GM23338 (cell line): Measurements from ENCODE around the gene SYNE1. TPM values are rescaled to one million over a fixed set of nuclear protein-coding genes. Genes with fewer than 3 reads are reported as not detected.
"Not testable (repeated sequence)": the region's sequence is repeated elsewhere in the genome, so short reads cannot be mapped to it uniquely, and the experiment has no call there.

ENCODE experiments used
- ATAC-seq: fragments of 200-7000 bp; cut with Tn5 transposase; 3 replicates; pipeline ENCODE4 v1.9.1; 2020
- DNase-seq: peaks from one replicate; pipeline ENCODE4 v3.0.0-alpha.2; 2015; ENCODE audit warnings: low spot score
- H2AFZ ChIP-seq: fragments of 200-600 bp; sonication (generic); 2 replicates; pipeline ENCODE4 v1.8.0; 2016; ENCODE audit warnings: antibody characterized with exemption, mild to moderate bottlenecking, moderate library complexity
- H3F3A ChIP-seq: fragments of 200-600 bp; sonication (generic); replicated peaks from 2 replicates; pipeline ENCODE4 v1.8.0; 2017; ENCODE audit warnings: antibody characterized with exemption, mixed run types, low read depth
- H3K27ac ChIP-seq: fragments of 200-600 bp; sonication (generic); 2 replicates; pipeline ENCODE4 v1.6.1; 2016; ENCODE audit warnings: low read depth
- H3K27me3 ChIP-seq: fragments of 200-600 bp; sonication (generic); 2 replicates; pipeline ENCODE4 v1.8.0; 2016; ENCODE audit warnings: mild to moderate bottlenecking, mixed run types, moderate library complexity; ENCODE audit not compliant: insufficient read depth
- H3K36me3 ChIP-seq: fragments of 200-600 bp; sonication (generic); 2 replicates; pipeline ENCODE4 v1.8.0; 2016; ENCODE audit warnings: mild to moderate bottlenecking; ENCODE audit not compliant: insufficient read depth
- H3K4me1 ChIP-seq: fragments of 200-600 bp; sonication (generic); 2 replicates; pipeline ENCODE4 v1.8.0; 2016; ENCODE audit warnings: mild to moderate bottlenecking, moderate library complexity; ENCODE audit not compliant: insufficient read depth
- H3K4me2 ChIP-seq: fragments of 200-600 bp; sonication (generic); 2 replicates; pipeline ENCODE4 v1.7.1; 2017; ENCODE audit warnings: mixed run types
- H3K4me3 ChIP-seq: fragments of 200-600 bp; sonication (generic); 2 replicates; pipeline ENCODE4 v1.6.1; 2016; ENCODE audit warnings: mixed run types
- H3K79me2 ChIP-seq: fragments of 200-600 bp; sonication (generic); replicated peaks from 2 replicates; pipeline ENCODE4 v1.8.0; 2017; ENCODE audit warnings: mild to moderate bottlenecking; ENCODE audit not compliant: insufficient read depth
- H3K9me2 ChIP-seq: fragments of 200-600 bp; sonication (generic); 2 replicates; pipeline ENCODE4 v1.8.0; 2017; ENCODE audit not compliant: insufficient read depth
- H4K20me1 ChIP-seq: fragments of 200-600 bp; sonication (generic); replicated peaks from 2 replicates; pipeline ENCODE4 v1.8.0; 2017; ENCODE audit warnings: mild to moderate bottlenecking; ENCODE audit not compliant: insufficient read depth
- H3K27ac Mint-ChIP-seq: 2 replicates; pipeline ENCODE4 v1.8.0; 2020; ENCODE audit warnings: inconsistent platforms, mild to moderate bottlenecking, moderate library complexity, mixed read lengths
- H3K27me3 Mint-ChIP-seq: 3 replicates; pipeline ENCODE4 v1.8.0; 2022; ENCODE audit warnings: low read depth, mild to moderate bottlenecking, moderate library complexity, mixed read lengths, inconsistent platforms; ENCODE audit not compliant: insufficient read depth, poor library complexity
- H3K36me3 Mint-ChIP-seq: 3 replicates; pipeline ENCODE4 v1.8.0; 2021; ENCODE audit warnings: low read depth, mild to moderate bottlenecking, inconsistent platforms, moderate library complexity, mixed read lengths
- H3K4me1 Mint-ChIP-seq: 3 replicates; pipeline ENCODE4 v1.8.0; 2020; ENCODE audit warnings: mild to moderate bottlenecking, inconsistent platforms, mixed read lengths
- H3K4me3 Mint-ChIP-seq: 3 replicates; pipeline ENCODE4 v1.8.0; 2021; ENCODE audit warnings: moderate library complexity, mild to moderate bottlenecking, inconsistent platforms, mixed read lengths
- H3K9me3 Mint-ChIP-seq: 3 replicates; pipeline ENCODE4 v1.8.0; 2020; ENCODE audit warnings: moderate library complexity, mild to moderate bottlenecking, inconsistent platforms, mixed read lengths
- CREB1 ChIP-seq: fragments of 250-450 bp; sonication (Bioruptor Pico); IDR thresholded peaks from 2 replicates; pipeline ENCODE4 v1.5.0; 2020; ENCODE audit warnings: low read depth, mild to moderate bottlenecking, moderate library complexity
- EZH2 ChIP-seq: fragments of 200-600 bp; sonication (generic); IDR thresholded peaks from one replicate; pipeline ENCODE4 v1.8.0; 2017; ENCODE audit warnings: antibody characterized with exemption, mild to moderate bottlenecking, low read depth; ENCODE audit not compliant: unreplicated experiment
- EZH2phosphoT487 ChIP-seq: fragments of 200-600 bp; sonication (generic); IDR thresholded peaks from one replicate; pipeline ENCODE4 v1.8.1; 2018; ENCODE audit warnings: antibody characterized with exemption; ENCODE audit not compliant: unreplicated experiment
- NANOG ChIP-seq: IDR thresholded peaks from 2 replicates; pipeline ENCODE4 v1.6.1; 2016; ENCODE audit warnings: antibody characterized with exemption, borderline replicate concordance
- POLR2AphosphoS5 ChIP-seq: IDR thresholded peaks from 2 replicates; pipeline ENCODE4 v1.6.1; 2016; ENCODE audit warnings: antibody characterized with exemption, low read depth
- STAT1 ChIP-seq: IDR thresholded peaks from one replicate; pipeline ENCODE4 v1.6.1; 2016; ENCODE audit warnings: antibody characterized with exemption; ENCODE audit not compliant: unreplicated experiment
- ZNF331 ChIP-seq: fragments of 250-450 bp; sonication (Bioruptor Pico); IDR thresholded peaks from 2 replicates; pipeline ENCODE4 v1.5.0; 2020; ENCODE audit warnings: low read depth, mild to moderate bottlenecking, moderate library complexity
- polyA plus RNA-seq: library from polyadenylated mRNA; unstranded; fragments of >200 nt; fragmentation: Nextera tagmentation; extraction: Ambion mirVana; gene quantifications from 2 replicates; pipeline ENCODE4 v1.2.1, GENCODE V29; 2016
- total RNA-seq: library from RNA; depleted of rRNA; stranded (reverse); fragments of >200 nt; shearing (Covaris generic); gene quantifications from 2 replicates; pipeline ENCODE4 v1.2.3, GENCODE V29; 2014
- TF ChIP-seq, protein P1 (sequence below): IDR thresholded peaks from one replicate; pipeline ENCODE4 v1.6.1; 2018; ENCODE audit warnings: antibody characterized with exemption; ENCODE audit not compliant: unreplicated experiment
- TF ChIP-seq, protein P2 (sequence below), 2 experiments: fragments of 200-600 bp in 1 of 2; sonication (generic) in 1 of 2; conservative IDR thresholded peaks; 2 replicates each; pipeline versions ENCODE4 v1.5.1 to v1.6.1; 2016 to 2017; ENCODE audit warnings: antibody characterized with exemption in 2 of 2, low read depth in 2 of 2, mild to moderate bottlenecking in 2 of 2, moderate library complexity in 1 of 2
- TF ChIP-seq, protein P3 (sequence below): fragments of 250-450 bp; sonication (Bioruptor Pico); IDR thresholded peaks from 2 replicates; pipeline ENCODE4 v1.5.0; 2020; ENCODE audit warnings: mild to moderate bottlenecking, moderate library complexity
- TF ChIP-seq, protein P4 (sequence below): IDR thresholded peaks from 2 replicates; pipeline ENCODE4 v1.6.1; 2016; ENCODE audit warnings: antibody characterized with exemption

SYNE1 gene
- total and polyA plus RNA-seq, 2 experiments from 2014 or later, result 3.9 to 13.6 TPM

DNA sequence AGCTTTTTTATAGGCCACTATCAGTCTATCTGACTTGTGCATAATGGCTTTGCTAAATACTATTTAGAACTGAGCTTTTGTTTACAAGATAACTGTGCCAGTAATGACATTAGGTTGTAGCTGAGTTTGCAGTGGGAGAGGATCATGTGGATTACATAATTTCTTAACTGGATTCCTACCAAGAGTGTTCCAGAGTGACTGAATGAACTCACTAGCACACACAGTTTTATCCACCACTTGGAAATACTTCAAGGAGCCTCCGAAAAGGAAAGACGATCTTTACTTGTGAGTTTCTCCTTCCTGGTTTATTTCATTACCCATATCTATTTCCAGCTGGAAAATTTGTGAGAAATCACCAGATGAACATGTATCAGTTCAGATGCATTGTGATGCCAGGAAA, 10.9 kb upstream of the SYNE1 start:
- Mint-ChIP-seq H3K4me1 (peaks cover 18% of the 10 kb centered on the region), H3K27ac (no peak overlapping the region), H3K36me3 (no peaks in the 10 kb centered on the region), H3K9me3 (no peaks in the 10 kb centered on the region), H3K4me3 (no peak overlapping the region), H3K27me3 (peaks cover 6% of the 10 kb centered on the region)
- Histone ChIP-seq H3K27me3 (no peaks in the 10 kb centered on the region), H3F3A (no peaks in the 10 kb centered on the region), H3K9me2 (0 out of 2 replicates have a peak, but pooled peaks cover 3% of the 10 kb centered on the region), H3K4me1 (no peaks in the 10 kb centered on the region), H3K79me2 (no peaks in the 10 kb centered on the region), H3K27ac (no peak overlapping the region), H3K4me2 (no peak overlapping the region), H3K36me3 (no peaks in the 10 kb centered on the region), H3K4me3 (no peak overlapping the region), H2AFZ (no peak overlapping the region), H4K20me1 (no peaks in the 10 kb centered on the region)
- DNase-seq (no peak), ATAC-seq (no peak)
- TF ChIP-seq, protein P1, sequence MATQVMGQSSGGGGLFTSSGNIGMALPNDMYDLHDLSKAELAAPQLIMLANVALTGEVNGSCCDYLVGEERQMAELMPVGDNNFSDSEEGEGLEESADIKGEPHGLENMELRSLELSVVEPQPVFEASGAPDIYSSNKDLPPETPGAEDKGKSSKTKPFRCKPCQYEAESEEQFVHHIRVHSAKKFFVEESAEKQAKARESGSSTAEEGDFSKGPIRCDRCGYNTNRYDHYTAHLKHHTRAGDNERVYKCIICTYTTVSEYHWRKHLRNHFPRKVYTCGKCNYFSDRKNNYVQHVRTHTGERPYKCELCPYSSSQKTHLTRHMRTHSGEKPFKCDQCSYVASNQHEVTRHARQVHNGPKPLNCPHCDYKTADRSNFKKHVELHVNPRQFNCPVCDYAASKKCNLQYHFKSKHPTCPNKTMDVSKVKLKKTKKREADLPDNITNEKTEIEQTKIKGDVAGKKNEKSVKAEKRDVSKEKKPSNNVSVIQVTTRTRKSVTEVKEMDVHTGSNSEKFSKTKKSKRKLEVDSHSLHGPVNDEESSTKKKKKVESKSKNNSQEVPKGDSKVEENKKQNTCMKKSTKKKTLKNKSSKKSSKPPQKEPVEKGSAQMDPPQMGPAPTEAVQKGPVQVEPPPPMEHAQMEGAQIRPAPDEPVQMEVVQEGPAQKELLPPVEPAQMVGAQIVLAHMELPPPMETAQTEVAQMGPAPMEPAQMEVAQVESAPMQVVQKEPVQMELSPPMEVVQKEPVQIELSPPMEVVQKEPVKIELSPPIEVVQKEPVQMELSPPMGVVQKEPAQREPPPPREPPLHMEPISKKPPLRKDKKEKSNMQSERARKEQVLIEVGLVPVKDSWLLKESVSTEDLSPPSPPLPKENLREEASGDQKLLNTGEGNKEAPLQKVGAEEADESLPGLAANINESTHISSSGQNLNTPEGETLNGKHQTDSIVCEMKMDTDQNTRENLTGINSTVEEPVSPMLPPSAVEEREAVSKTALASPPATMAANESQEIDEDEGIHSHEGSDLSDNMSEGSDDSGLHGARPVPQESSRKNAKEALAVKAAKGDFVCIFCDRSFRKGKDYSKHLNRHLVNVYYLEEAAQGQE, result no peak
- TF ChIP-seq, protein P2, sequence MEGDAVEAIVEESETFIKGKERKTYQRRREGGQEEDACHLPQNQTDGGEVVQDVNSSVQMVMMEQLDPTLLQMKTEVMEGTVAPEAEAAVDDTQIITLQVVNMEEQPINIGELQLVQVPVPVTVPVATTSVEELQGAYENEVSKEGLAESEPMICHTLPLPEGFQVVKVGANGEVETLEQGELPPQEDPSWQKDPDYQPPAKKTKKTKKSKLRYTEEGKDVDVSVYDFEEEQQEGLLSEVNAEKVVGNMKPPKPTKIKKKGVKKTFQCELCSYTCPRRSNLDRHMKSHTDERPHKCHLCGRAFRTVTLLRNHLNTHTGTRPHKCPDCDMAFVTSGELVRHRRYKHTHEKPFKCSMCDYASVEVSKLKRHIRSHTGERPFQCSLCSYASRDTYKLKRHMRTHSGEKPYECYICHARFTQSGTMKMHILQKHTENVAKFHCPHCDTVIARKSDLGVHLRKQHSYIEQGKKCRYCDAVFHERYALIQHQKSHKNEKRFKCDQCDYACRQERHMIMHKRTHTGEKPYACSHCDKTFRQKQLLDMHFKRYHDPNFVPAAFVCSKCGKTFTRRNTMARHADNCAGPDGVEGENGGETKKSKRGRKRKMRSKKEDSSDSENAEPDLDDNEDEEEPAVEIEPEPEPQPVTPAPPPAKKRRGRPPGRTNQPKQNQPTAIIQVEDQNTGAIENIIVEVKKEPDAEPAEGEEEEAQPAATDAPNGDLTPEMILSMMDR (conservative IDR thresholded peaks at IDR 0.05; ENCODE audit: low read depth in 2 of 2), result no peak
- TF ChIP-seq EZH2phosphoT487 (no peak), STAT1 (no peak), ZNF331 (no peak), POLR2AphosphoS5 (no peak), NANOG (no peak), CREB1 (CRISPR knock-in tag) (no peak), EZH2 (no peak)
- TF ChIP-seq, protein P3, sequence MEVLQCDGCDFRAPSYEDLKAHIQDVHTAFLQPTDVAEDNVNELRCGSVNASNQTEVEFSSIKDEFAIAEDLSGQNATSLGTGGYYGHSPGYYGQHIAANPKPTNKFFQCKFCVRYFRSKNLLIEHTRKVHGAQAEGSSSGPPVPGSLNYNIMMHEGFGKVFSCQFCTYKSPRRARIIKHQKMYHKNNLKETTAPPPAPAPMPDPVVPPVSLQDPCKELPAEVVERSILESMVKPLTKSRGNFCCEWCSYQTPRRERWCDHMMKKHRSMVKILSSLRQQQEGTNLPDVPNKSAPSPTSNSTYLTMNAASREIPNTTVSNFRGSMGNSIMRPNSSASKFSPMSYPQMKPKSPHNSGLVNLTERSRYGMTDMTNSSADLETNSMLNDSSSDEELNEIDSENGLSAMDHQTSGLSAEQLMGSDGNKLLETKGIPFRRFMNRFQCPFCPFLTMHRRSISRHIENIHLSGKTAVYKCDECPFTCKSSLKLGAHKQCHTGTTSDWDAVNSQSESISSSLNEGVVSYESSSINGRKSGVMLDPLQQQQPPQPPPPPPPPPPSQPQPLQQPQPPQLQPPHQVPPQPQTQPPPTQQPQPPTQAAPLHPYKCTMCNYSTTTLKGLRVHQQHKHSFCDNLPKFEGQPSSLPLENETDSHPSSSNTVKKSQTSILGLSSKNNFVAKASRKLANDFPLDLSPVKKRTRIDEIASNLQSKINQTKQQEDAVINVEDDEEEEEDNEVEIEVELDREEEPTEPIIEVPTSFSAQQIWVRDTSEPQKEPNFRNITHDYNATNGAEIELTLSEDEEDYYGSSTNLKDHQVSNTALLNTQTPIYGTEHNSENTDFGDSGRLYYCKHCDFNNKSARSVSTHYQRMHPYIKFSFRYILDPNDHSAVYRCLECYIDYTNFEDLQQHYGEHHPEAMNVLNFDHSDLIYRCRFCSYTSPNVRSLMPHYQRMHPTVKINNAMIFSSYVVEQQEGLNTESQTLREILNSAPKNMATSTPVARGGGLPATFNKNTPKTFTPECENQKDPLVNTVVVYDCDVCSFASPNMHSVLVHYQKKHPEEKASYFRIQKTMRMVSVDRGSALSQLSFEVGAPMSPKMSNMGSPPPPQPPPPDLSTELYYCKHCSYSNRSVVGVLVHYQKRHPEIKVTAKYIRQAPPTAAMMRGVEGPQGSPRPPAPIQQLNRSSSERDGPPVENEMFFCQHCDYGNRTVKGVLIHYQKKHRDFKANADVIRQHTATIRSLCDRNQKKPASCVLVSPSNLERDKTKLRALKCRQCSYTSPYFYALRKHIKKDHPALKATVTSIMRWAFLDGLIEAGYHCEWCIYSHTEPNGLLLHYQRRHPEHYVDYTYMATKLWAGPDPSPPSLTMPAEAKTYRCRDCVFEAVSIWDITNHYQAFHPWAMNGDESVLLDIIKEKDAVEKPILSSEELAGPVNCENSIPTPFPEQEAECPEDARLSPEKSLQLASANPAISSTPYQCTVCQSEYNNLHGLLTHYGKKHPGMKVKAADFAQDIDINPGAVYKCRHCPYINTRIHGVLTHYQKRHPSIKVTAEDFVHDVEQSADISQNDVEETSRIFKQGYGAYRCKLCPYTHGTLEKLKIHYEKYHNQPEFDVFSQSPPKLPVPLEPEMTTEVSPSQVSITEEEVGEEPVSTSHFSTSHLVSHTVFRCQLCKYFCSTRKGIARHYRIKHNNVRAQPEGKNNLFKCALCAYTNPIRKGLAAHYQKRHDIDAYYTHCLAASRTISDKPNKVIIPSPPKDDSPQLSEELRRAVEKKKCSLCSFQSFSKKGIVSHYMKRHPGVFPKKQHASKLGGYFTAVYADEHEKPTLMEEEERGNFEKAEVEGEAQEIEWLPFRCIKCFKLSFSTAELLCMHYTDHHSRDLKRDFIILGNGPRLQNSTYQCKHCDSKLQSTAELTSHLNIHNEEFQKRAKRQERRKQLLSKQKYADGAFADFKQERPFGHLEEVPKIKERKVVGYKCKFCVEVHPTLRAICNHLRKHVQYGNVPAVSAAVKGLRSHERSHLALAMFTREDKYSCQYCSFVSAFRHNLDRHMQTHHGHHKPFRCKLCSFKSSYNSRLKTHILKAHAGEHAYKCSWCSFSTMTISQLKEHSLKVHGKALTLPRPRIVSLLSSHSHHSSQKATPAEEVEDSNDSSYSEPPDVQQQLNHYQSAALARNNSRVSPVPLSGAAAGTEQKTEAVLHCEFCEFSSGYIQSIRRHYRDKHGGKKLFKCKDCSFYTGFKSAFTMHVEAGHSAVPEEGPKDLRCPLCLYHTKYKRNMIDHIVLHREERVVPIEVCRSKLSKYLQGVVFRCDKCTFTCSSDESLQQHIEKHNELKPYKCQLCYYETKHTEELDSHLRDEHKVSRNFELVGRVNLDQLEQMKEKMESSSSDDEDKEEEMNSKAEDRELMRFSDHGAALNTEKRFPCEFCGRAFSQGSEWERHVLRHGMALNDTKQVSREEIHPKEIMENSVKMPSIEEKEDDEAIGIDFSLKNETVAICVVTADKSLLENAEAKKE (CRISPR knock-in tag), result no peak
- TF ChIP-seq, protein P4, sequence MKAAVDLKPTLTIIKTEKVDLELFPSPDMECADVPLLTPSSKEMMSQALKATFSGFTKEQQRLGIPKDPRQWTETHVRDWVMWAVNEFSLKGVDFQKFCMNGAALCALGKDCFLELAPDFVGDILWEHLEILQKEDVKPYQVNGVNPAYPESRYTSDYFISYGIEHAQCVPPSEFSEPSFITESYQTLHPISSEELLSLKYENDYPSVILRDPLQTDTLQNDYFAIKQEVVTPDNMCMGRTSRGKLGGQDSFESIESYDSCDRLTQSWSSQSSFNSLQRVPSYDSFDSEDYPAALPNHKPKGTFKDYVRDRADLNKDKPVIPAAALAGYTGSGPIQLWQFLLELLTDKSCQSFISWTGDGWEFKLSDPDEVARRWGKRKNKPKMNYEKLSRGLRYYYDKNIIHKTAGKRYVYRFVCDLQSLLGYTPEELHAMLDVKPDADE, result no peak

DNA sequence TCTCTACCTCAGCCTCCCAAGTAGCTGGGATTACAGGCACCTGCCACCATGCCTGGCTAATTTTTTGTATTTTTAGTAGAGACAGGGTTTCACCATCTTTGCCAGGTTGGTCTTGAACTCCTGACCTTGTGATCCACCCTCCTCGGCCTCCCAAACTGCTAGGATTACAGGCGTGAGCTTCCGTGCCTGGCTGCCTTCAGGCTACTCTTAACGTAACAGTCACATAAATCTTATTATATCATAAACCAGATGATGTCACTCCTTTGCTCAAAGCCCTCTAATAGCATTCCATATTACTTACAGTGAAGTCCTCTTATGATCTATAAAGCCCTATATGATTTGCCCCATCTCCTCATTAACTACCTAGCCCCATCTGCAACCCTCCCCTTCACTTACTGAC, 9.6 kb upstream of the SYNE1 start:
- not testable (repeated sequence) for H3K4me3 ChIP-seq, H3K4me1 Mint-ChIP-seq, H3K27me3 ChIP-seq, H3K4me1 ChIP-seq, H3K4me2 ChIP-seq, H3K9me3 Mint-ChIP-seq, H3K9me2 ChIP-seq, ATAC-seq, H3K79me2 ChIP-seq, H3K27ac Mint-ChIP-seq, H3K4me3 Mint-ChIP-seq, H3K27me3 Mint-ChIP-seq, H3K36me3 Mint-ChIP-seq, DNase-seq, H3K36me3 ChIP-seq, H3K27ac ChIP-seq, H3F3A ChIP-seq, H4K20me1 ChIP-seq, H2AFZ ChIP-seq
